Activated CD8-positive, alpha-beta T cell treated with anti-CD3 and anti-CD28 coated beads for 36 hours (primary cell): Measurements from ENCODE around the gene GPR26. TPM values are rescaled to one million over a fixed set of nuclear protein-coding genes. Genes with fewer than 3 reads are reported as not detected.
"Not testable (repeated sequence)": the region's sequence is repeated elsewhere in the genome, so short reads cannot be mapped to it uniquely, and the experiment has no call there.

Experiments used
- ATAC-seq: fragments of 200-7000 bp; cut with Tn5 transposase; one replicate; pipeline ENCODE4 v1.10.0; 2021; ENCODE audit warnings: mild to moderate bottlenecking, moderate library complexity
- CTCF ChIA-PET: fragments of 350-600 bp; sonication (Branson Sonifier 250); formaldehyde crosslinking; loops from one replicate; lab custom pipeline; 2021; ENCODE audit warnings: antibody characterized with exemption; lab: Charles Lee
- POLR2A ChIA-PET: fragments of 350-600 bp; sonication (Branson Sonifier 250); formaldehyde crosslinking; loops from one replicate; lab custom pipeline; 2021; ENCODE audit warnings: antibody characterized with exemption; lab: Charles Lee
- DNase-seq: peaks from one replicate; pipeline ENCODE4 v3.0.0-alpha.2; 2020
- H3K27ac Mint-ChIP-seq: one replicate; pipeline ENCODE4 v1.8.0; 2021; ENCODE audit warnings: mild to moderate bottlenecking, mixed read lengths
- H3K27me3 Mint-ChIP-seq: one replicate; pipeline ENCODE4 v1.8.0; 2021; ENCODE audit warnings: mixed read lengths
- H3K36me3 Mint-ChIP-seq: one replicate; pipeline ENCODE4 v1.8.0; 2021; ENCODE audit warnings: low read depth, mixed read lengths
- H3K4me1 Mint-ChIP-seq: one replicate; pipeline ENCODE4 v1.8.0; 2021; ENCODE audit warnings: low read depth, mixed read lengths
- H3K4me3 Mint-ChIP-seq: one replicate; pipeline ENCODE4 v1.8.0; 2021; ENCODE audit warnings: mild to moderate bottlenecking, moderate library complexity, mixed read lengths
- H3K9me3 Mint-ChIP-seq: one replicate; pipeline ENCODE4 v1.8.0; 2021; ENCODE audit warnings: mixed read lengths
- intact Hi-C: fragments of 100-400 bp; cut with micrococcal nuclease; formaldehyde crosslinking; loops from one replicate; pipeline ENCODE4 v1.10.0; 2022
- total RNA-seq, 2 experiments: library from RNA; stranded (reverse); gene quantifications; one replicate each; pipeline ENCODE4 v1.2.3, GENCODE V29; 2021
- TF ChIP-seq, protein P1 (sequence below): fragments of 200-600 bp; IDR thresholded peaks from one replicate; pipeline ENCODE4 v1.8.0; 2022; ENCODE audit warnings: antibody characterized with exemption, mild to moderate bottlenecking

GPR26 gene
- total RNA-seq, 2 experiments from 2014 or later = not detected

DNA sequence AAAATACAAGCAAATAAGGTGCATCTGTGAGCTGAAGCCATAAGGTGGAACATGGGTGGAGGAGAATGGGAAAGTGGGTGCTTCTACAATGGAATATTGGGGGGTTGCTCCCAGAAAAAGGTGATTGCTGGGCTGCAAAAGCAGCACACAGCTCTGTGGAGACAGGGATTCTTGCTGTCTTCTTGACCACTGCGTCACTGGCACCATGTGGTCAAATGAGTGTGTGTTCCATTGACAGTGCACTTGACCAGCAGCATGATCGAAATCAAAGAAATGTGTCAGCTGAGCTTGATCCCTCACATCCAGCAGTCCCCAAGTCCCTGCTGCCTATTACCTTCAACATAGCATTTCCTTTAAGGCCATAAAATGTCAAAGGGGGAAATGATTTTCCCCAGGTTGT lies 56.2 kb downstream of the GPR26 start:
- DNase-seq (no peak), ATAC-seq (no peak)
- no peak overlapping the region for H3K4me3 Mint-ChIP-seq
- no peak overlapping the region for H3K27ac Mint-ChIP-seq
- peaks cover 3% of the 10 kb centered on the region for H3K9me3 Mint-ChIP-seq
- ChIA-PET CTCF (no interaction called here), POLR2A (no interaction called here)
- intact Hi-C loops = no loop called here
- TF ChIP-seq, protein P1, sequence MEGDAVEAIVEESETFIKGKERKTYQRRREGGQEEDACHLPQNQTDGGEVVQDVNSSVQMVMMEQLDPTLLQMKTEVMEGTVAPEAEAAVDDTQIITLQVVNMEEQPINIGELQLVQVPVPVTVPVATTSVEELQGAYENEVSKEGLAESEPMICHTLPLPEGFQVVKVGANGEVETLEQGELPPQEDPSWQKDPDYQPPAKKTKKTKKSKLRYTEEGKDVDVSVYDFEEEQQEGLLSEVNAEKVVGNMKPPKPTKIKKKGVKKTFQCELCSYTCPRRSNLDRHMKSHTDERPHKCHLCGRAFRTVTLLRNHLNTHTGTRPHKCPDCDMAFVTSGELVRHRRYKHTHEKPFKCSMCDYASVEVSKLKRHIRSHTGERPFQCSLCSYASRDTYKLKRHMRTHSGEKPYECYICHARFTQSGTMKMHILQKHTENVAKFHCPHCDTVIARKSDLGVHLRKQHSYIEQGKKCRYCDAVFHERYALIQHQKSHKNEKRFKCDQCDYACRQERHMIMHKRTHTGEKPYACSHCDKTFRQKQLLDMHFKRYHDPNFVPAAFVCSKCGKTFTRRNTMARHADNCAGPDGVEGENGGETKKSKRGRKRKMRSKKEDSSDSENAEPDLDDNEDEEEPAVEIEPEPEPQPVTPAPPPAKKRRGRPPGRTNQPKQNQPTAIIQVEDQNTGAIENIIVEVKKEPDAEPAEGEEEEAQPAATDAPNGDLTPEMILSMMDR = no peak
- H3K27me3 Mint-ChIP-seq = peaks cover 1% of the 10 kb centered on the region
- H3K36me3 Mint-ChIP-seq = no peaks in the 10 kb centered on the region
- no peaks in the 10 kb centered on the region for H3K4me1 Mint-ChIP-seq

GRCh38 chr10:123724747-123725146 lies 58.6 kb downstream of the GPR26 start:
- DNase-seq (no peak), ATAC-seq (no peak)
- Mint-ChIP-seq H3K27ac (no peak overlapping the region), H3K4me1 (no peaks in the 10 kb centered on the region), H3K27me3 (peaks cover 1% of the 10 kb centered on the region), H3K4me3 (no peak overlapping the region), H3K36me3 (no peaks in the 10 kb centered on the region), H3K9me3 (no peaks in the 10 kb centered on the region)
- TF ChIP-seq, protein P1 = no peak
- intact Hi-C loops = no loop called here
- ChIA-PET POLR2A (no interaction called here), CTCF (no interaction called here)

GRCh38 chr10:123726381-123726780 lies 60.2 kb downstream of the GPR26 start:
- TF ChIP-seq, protein P1 = no peak
- ChIA-PET POLR2A (no interaction called here), CTCF (no interaction called here)
- H3K9me3 Mint-ChIP-seq = no peaks in the 10 kb centered on the region
- no peaks in the 10 kb centered on the region for H3K4me1 Mint-ChIP-seq
- no peaks in the 10 kb centered on the region for H3K27me3 Mint-ChIP-seq
- intact Hi-C loops = no loop called here
- DNase-seq (no peak), ATAC-seq (no peak)
- no peaks in the 10 kb centered on the region for H3K36me3 Mint-ChIP-seq
- H3K4me3 Mint-ChIP-seq = no peak overlapping the region
- H3K27ac Mint-ChIP-seq = no peak overlapping the region

DNA sequence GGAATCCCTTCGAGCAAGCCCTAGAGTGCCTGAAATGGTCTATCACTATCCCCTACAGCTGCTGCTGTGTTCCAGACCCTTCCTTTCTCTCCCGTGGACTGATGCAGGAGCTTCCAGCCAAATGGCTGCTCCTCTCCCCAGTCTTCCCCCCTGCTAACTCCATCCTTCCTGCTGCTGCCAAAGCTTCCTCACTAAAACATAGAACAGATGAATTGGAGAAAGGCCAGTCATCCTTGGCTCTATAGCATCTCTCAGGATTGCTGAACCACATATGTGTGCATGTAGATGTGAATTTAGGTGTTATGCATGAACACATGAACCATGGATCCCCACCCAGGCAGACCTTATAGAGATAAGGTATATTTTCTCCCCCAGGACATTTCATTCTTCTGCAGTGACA lies 60.7 kb downstream of the GPR26 start:
- CTCF ChIA-PET = no interaction called here
- intact Hi-C loops = no loop called here
- no peaks in the 10 kb centered on the region for H3K36me3 Mint-ChIP-seq
- DNase-seq = no peak
- POLR2A ChIA-PET = no interaction called here
- no peaks in the 10 kb centered on the region for H3K4me1 Mint-ChIP-seq
- no peak overlapping the region for H3K27ac Mint-ChIP-seq
- no peak overlapping the region for H3K4me3 Mint-ChIP-seq
- ATAC-seq = no peak
- TF ChIP-seq, protein P1 = no peak
- H3K27me3 Mint-ChIP-seq = no peaks in the 10 kb centered on the region
- no peaks in the 10 kb centered on the region for H3K9me3 Mint-ChIP-seq

DNA sequence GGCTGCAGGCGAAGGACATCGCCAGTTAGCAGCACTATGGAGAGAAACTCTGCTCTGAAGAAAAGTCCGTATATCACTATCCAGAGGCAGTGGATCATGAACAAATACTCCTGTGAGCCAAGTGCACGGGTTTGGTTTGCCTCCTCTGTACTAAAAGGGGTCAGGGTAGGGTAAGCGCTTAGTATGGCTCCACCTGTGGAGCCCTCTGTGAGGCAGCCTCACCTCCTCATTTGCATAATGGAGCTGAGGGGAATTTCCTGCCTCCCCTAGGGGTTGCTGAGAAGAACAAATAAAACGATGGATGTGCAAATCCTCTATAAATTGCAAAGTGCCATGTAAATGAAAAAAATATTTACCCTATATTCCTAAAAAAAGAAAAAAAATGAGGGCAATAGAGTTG lies 63.4 kb downstream of the GPR26 start:
- POLR2A ChIA-PET = no interaction called here

DNA sequence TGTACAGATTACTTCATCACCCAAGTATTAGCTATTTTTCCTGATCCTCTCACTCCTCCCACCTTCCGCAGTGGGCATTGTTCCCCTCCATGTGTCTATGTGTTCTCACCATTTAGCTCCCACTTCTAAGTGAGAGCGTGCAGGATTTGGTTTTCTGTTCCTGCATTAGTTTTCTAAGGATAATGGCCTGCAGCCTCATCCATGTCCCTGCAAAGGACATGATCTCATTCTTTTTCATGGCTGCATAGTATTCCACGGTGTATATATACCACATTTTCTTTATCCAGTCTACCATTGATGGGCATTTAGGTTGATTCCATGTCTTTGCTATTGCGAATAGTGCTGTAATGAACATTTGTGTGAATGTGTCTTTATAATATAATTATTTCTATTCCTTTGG lies 70.8 kb downstream of the GPR26 start:
- H3K9me3 Mint-ChIP-seq, H3K27me3 Mint-ChIP-seq, POLR2A ChIA-PET, ATAC-seq, H3K4me3 Mint-ChIP-seq, CTCF ChIA-PET, H3K4me1 Mint-ChIP-seq, H3K27ac Mint-ChIP-seq, intact Hi-C loops, DNase-seq, H3K36me3 Mint-ChIP-seq: not testable (repeated sequence)

More for the DNA sequence above, 63.4 kb downstream of the GPR26 start:
- intact Hi-C loops = no loop called here
- no peak overlapping the region for H3K27ac Mint-ChIP-seq
- no peaks in the 10 kb centered on the region for H3K36me3 Mint-ChIP-seq
- H3K4me3 Mint-ChIP-seq = no peak overlapping the region
- TF ChIP-seq, protein P1 = no peak
- H3K27me3 Mint-ChIP-seq = no peaks in the 10 kb centered on the region
- peaks cover 5% of the 10 kb centered on the region for H3K9me3 Mint-ChIP-seq
- ATAC-seq (no peak), DNase-seq (no peak)
- no peaks in the 10 kb centered on the region for H3K4me1 Mint-ChIP-seq
- CTCF ChIA-PET = no interaction called here
